ENCODE results near the gene ZSCAN20. TPM values are rescaled to one million over a fixed set of nuclear protein-coding genes. Genes with fewer than 3 reads are reported as not detected.

The ZSCAN20 gene
- 9.7 TPM for total RNA-seq (ENCODE audit: unreplicated experiment)
- long read RNA-seq, partial matches to known transcripts = 1 of 1 reads
- long read RNA-seq, other reads (novel, unspliced or antisense) = 0 of 1 reads

DNA sequence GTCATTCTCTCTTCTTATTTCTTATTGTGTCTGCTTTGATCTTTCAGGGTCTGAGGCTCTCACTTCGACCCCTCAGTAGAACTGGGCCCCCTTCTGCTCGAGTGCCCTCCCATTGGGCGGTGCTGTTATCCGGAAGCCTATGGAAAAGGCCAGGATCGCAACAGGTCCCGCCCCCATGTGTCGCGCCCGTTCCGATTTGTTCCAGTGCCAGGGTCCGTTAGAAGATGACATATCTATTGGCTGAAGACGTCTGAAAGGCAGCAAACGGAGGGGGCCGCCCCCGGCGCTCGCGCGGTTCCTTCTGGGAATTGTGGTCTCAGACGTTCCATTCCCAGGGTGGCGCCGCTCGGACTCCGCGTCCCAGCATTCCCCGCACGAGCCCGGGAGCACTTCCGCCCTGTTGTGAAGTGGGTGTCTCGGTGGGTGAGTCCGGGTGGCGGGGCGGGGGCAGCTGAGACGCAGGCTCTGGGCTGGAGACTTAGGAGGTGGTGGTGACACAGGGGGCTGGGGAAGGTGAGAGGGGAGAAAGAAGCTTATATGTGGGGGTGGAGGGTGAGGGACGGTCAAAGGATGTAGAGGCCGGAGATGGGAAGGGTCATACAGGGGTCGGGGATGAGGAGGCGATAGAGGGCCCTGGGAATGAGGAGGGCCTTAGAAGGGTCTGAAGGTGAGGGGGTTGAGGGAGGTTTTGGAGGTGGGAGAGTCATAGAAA is at the start of gene ZSCAN20:
Gene ZSCAN20, plus strand, starts transcription at position 377 of the 712 bp plus-strand sequence. CDS start 6,644 bp downstream, outside the sequence.
- peak within 1 kb of the TSS; percentile 86 for H3K27ac Mint-ChIP-seq (ENCODE audit: unreplicated experiment)
- DNase-seq = peak; percentile 98
- TF ChIP-seq, protein P1, sequence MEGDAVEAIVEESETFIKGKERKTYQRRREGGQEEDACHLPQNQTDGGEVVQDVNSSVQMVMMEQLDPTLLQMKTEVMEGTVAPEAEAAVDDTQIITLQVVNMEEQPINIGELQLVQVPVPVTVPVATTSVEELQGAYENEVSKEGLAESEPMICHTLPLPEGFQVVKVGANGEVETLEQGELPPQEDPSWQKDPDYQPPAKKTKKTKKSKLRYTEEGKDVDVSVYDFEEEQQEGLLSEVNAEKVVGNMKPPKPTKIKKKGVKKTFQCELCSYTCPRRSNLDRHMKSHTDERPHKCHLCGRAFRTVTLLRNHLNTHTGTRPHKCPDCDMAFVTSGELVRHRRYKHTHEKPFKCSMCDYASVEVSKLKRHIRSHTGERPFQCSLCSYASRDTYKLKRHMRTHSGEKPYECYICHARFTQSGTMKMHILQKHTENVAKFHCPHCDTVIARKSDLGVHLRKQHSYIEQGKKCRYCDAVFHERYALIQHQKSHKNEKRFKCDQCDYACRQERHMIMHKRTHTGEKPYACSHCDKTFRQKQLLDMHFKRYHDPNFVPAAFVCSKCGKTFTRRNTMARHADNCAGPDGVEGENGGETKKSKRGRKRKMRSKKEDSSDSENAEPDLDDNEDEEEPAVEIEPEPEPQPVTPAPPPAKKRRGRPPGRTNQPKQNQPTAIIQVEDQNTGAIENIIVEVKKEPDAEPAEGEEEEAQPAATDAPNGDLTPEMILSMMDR (IDR thresholded peaks at IDR 0.05; ENCODE audit: partially characterized antibody, unreplicated experiment) = no peak
- peak within 1 kb of the TSS; percentile 88 for H3K4me3 Mint-ChIP-seq (ENCODE audit: unreplicated experiment)
- H3K9me3 Mint-ChIP-seq (ENCODE audit: unreplicated experiment) = peaks cover 6% of the 10 kb centered on the region
- peaks cover 21% of the 10 kb centered on the region for H3K4me1 Mint-ChIP-seq (ENCODE audit: low read depth, unreplicated experiment)
- no peaks in the 10 kb centered on the region for H3K36me3 Mint-ChIP-seq (ENCODE audit: unreplicated experiment)
- no peaks in the 10 kb centered on the region for H3K27me3 Mint-ChIP-seq (ENCODE audit: unreplicated experiment)

DNA sequence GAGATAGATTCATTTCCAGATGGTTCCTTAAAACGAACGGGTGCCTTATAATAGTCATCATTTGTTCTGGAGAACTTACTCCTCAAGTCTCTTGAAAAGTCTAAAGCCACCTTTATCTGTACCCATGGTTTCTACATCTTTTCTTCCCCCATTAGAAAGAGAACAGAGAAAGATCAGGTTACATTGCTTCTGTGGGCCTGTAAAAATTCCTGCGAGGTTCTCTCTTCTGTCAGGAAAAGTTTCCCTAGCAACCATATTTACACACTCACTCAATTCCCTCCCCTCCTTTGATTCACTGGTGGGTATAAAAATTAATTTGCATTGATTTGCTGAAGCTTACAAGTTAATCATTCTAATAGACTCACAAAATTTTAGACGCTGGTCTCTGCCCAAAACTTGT is 48.2 kb upstream of the ZSCAN20 start:
- TF ChIP-seq, protein P1 (IDR thresholded peaks at IDR 0.05; ENCODE audit: partially characterized antibody, unreplicated experiment) = no peak
- peaks cover 2% of the 10 kb centered on the region for H3K27me3 Mint-ChIP-seq (ENCODE audit: unreplicated experiment)
- no peaks in the 10 kb centered on the region for H3K36me3 Mint-ChIP-seq (ENCODE audit: unreplicated experiment)
- no peak overlapping the region for H3K4me3 Mint-ChIP-seq (ENCODE audit: unreplicated experiment)
- H3K9me3 Mint-ChIP-seq (ENCODE audit: unreplicated experiment) = no peaks in the 10 kb centered on the region
- H3K4me1 Mint-ChIP-seq (ENCODE audit: low read depth, unreplicated experiment) = no peaks in the 10 kb centered on the region
- no peak overlapping the region for H3K27ac Mint-ChIP-seq (ENCODE audit: unreplicated experiment)
- DNase-seq = no peak

DNA sequence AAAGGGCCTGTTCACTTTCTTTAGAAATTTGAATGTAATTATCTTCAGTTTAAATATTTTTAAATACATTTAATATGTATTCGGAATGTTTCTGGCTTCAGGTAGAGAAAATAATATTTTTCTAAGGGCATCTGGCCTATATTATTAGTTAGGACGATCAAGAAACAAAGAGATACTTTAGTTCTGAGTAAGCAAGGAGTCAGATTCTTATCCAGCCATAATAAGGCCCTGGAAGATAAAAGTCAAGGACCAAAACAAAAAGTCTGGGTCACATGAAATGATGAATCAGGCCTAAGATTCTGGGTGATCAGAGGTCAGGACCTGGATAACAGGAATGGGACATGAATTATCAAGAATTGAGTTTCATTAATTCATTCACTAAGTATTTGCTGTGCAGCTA is 47.8 kb upstream of the ZSCAN20 start:
- Mint-ChIP-seq H3K9me3 (ENCODE audit: unreplicated experiment) (no peaks in the 10 kb centered on the region), H3K4me3 (ENCODE audit: unreplicated experiment) (no peak overlapping the region), H3K4me1 (ENCODE audit: low read depth, unreplicated experiment) (no peaks in the 10 kb centered on the region), H3K36me3 (ENCODE audit: unreplicated experiment) (no peaks in the 10 kb centered on the region), H3K27me3 (ENCODE audit: unreplicated experiment) (peaks cover 2% of the 10 kb centered on the region), H3K27ac (ENCODE audit: unreplicated experiment) (no peak overlapping the region)
- DNase-seq = no peak
- TF ChIP-seq, protein P1 (IDR thresholded peaks at IDR 0.05; ENCODE audit: partially characterized antibody, unreplicated experiment) = no peak

DNA sequence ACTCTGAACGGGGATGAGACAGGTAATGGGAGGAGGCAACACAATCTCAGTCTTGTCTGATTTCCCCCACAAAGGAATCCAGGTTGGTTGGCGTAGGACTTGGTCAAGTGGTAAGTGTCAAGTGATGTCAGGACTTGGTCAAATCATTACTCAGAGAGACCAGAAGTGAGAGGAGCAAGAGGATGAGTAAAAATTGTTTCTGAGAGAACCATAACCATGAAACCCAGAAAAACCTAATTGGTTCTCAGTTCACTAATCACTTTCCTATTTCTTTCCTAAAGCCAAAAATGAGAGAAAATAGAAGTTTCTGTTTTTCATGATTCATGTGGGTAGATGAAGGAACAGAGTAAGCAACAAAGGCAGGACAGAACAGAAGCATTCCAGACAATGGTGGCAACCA is 46.5 kb upstream of the ZSCAN20 start:
- no peak for DNase-seq
- no peaks in the 10 kb centered on the region for H3K4me1 Mint-ChIP-seq (ENCODE audit: low read depth, unreplicated experiment)
- peaks cover 2% of the 10 kb centered on the region for H3K27me3 Mint-ChIP-seq (ENCODE audit: unreplicated experiment)
- H3K27ac Mint-ChIP-seq (ENCODE audit: unreplicated experiment) = no peak overlapping the region
- no peaks in the 10 kb centered on the region for H3K9me3 Mint-ChIP-seq (ENCODE audit: unreplicated experiment)
- no peak overlapping the region for H3K4me3 Mint-ChIP-seq (ENCODE audit: unreplicated experiment)
- no peaks in the 10 kb centered on the region for H3K36me3 Mint-ChIP-seq (ENCODE audit: unreplicated experiment)
- TF ChIP-seq, protein P1 (IDR thresholded peaks at IDR 0.05; ENCODE audit: partially characterized antibody, unreplicated experiment) = no peak

DNA sequence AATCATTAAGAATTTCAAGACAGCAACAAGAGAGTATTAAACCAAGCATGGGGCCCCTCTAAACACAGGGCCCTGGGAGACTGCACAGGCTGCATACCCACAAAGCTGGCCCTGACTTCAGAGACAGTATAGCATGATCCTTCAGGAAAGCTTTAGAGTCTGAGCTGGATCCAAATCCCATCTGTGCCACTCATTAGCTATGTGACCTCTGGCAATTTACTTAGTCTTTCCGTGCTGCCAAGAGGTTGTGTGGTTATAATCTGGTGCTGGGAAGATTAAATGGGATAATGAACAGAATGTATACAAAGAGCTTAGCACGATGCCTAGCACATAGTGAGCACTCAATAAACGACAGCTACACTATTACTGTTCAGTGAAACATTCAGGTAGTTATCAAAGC is 45.5 kb upstream of the ZSCAN20 start:
- Mint-ChIP-seq H3K27me3 (ENCODE audit: unreplicated experiment) (peaks cover 2% of the 10 kb centered on the region), H3K9me3 (ENCODE audit: unreplicated experiment) (no peaks in the 10 kb centered on the region), H3K4me1 (ENCODE audit: low read depth, unreplicated experiment) (no peaks in the 10 kb centered on the region), H3K27ac (ENCODE audit: unreplicated experiment) (no peak overlapping the region), H3K36me3 (ENCODE audit: unreplicated experiment) (no peaks in the 10 kb centered on the region), H3K4me3 (ENCODE audit: unreplicated experiment) (no peak overlapping the region)
- DNase-seq = no peak
- TF ChIP-seq, protein P1 (IDR thresholded peaks at IDR 0.05; ENCODE audit: partially characterized antibody, unreplicated experiment) = no peak

Measured in glutamatergic neuron (in vitro differentiated cells).